Uterus (tissue), 2 donors: Measurements from ENCODE around the gene PLEKHA4.

Experiments
- POLR2A ChIP-seq, 2 donors: fragments of 450-650 bp; IDR thresholded peaks; one replicate each; pipeline ENCODE4 v1.6.1; 2016; ENCODE audit warnings: antibody characterized with exemption in 2 of 2, mild to moderate bottlenecking in 1 of 2, moderate library complexity in 1 of 2
- TF ChIP-seq, protein P1 (sequence below), 4 experiments: fragments of 200-600 bp in 2 of 4; fragments of 450-650 bp in 2 of 4; sonication (generic) in 2 of 4; IDR thresholded peaks; one replicate each; pipeline ENCODE4 v1.5.1; 2016 to 2019; ENCODE audit warnings: antibody characterized with exemption in 4 of 4, mild to moderate bottlenecking in 2 of 4, moderate library complexity in 1 of 4

DNA sequence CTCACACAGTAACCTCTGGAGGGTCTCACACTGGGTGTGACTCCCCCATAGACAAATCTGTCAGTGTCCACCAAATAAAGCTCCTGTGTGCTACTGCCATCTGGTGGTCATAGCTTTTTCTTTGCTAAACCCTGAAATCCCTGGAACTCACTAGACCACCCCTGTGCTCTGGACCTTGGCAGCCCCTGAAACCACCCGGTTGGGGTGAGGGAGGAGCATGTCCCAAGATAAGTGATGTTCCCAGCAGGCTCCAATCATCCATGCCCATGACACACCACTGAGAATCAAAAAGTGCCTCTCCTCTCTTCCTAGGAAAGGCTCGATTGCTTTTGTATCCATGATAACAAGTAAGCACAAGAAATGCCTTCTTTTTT lies 25.6 kb downstream of the PLEKHA4 start:
- TF ChIP-seq, protein P1, sequence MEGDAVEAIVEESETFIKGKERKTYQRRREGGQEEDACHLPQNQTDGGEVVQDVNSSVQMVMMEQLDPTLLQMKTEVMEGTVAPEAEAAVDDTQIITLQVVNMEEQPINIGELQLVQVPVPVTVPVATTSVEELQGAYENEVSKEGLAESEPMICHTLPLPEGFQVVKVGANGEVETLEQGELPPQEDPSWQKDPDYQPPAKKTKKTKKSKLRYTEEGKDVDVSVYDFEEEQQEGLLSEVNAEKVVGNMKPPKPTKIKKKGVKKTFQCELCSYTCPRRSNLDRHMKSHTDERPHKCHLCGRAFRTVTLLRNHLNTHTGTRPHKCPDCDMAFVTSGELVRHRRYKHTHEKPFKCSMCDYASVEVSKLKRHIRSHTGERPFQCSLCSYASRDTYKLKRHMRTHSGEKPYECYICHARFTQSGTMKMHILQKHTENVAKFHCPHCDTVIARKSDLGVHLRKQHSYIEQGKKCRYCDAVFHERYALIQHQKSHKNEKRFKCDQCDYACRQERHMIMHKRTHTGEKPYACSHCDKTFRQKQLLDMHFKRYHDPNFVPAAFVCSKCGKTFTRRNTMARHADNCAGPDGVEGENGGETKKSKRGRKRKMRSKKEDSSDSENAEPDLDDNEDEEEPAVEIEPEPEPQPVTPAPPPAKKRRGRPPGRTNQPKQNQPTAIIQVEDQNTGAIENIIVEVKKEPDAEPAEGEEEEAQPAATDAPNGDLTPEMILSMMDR (IDR thresholded peaks at IDR 0.05) = peak; percentile 79 to 85 (median 82)
- TF ChIP-seq POLR2A (IDR thresholded peaks at IDR 0.05) = no peak
